ENCODE results near the gene OR1E1. TPM values are rescaled to one million over a fixed set of nuclear protein-coding genes. Genes with fewer than 3 reads are reported as not detected.
"Not testable (repeated sequence)": the region's sequence is repeated elsewhere in the genome, so short reads cannot be mapped to it uniquely, and the experiment has no call there.

Gene OR1E1, protein sequence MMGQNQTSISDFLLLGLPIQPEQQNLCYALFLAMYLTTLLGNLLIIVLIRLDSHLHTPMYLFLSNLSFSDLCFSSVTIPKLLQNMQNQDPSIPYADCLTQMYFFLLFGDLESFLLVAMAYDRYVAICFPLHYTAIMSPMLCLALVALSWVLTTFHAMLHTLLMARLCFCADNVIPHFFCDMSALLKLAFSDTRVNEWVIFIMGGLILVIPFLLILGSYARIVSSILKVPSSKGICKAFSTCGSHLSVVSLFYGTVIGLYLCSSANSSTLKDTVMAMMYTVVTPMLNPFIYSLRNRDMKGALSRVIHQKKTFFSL
- total RNA-seq (2014; rRNA removed; shearing (Covaris generic)), result not detected in 2 replicates

- DNase-seq (ENCODE audit: low spot score), result no peak
Measured at GRCh38 chr17:3398310-3398709, at the start of gene OR1E1. TSS of gene OR1E1 (minus strand) at chr17:3398410. CDS start at chr17:3398410, 0 bp downstream.

- peak; percentile 2 for DNase-seq (ENCODE audit: low spot score)
Measured at GRCh38 chr17:3447625-3448024, 49.4 kb upstream of the OR1E1 start.

DNA sequence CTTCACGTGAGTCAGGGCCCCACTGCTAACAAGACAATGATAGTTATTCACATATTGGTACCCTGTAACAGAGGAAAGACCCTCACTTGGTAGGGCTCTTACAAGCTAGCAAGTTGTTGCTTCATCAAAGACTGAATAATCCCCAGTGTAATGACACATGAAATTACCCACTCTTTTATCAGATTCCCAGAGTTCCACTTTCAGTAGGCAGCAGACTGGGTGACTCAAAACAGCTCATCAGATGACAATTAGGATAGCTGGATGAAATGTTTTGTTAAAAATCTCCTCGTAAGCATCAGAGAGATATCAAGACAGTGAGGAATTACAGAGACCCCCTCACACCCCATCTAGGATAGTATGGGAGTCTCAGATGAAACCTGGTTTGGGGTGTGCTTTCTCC lies 42.2 kb upstream of the OR1E1 start:
- no peak for DNase-seq (ENCODE audit: low spot score)

DNA sequence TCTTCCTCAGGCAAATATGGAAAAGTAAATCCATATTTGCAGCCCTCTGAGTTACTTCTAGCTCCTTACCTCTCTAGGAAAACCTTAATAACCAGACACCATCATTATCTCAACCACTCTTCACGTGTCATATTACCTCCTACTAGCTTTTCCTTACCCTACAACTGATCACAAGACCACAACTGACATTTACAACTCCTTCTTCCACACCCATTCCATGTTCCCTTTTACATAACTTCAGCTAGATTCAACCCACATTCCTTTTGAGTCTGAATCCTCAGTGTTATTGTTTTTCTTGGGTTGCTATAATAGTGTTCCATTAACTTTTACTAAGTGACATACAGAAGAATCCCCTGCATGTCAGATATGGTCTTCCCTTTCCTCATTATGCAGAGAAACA lies 40.2 kb upstream of the OR1E1 start:
- DNase-seq (ENCODE audit: low spot score), result no peak

- DNase-seq (ENCODE audit: low spot score), result no peak
Measured at GRCh38 chr17:3433741-3434140, 35.5 kb upstream of the OR1E1 start, which contains the start of gene OR1E2. TSS of gene OR1E2 (minus strand) at chr17:3433841. CDS start at chr17:3433841, 0 bp downstream.

DNA sequence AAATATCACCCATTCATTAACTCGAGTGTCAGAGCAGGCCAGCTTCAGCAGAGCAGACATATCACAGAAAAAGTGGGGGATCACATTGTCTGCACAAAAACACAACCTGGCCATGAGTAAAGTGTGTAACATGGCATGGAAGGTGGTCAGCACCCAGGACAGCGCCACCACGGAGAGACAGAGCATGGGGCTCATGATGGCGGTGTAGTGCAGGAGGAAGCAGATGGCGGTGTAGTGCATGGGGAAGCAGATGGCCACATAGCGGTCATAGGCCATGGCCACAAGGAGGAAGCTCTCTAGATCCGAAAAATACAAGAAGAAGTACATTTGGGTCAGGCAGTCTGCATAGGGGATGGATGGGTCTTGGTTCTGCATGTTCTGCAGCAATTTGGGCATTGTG lies 35.0 kb upstream of the OR1E1 start:
- DNase-seq (ENCODE audit: low spot score), result not testable (repeated sequence)

- no peak for DNase-seq (ENCODE audit: low spot score)
Measured at GRCh38 chr17:3418222-3418621, 20.0 kb upstream of the OR1E1 start.

DNA sequence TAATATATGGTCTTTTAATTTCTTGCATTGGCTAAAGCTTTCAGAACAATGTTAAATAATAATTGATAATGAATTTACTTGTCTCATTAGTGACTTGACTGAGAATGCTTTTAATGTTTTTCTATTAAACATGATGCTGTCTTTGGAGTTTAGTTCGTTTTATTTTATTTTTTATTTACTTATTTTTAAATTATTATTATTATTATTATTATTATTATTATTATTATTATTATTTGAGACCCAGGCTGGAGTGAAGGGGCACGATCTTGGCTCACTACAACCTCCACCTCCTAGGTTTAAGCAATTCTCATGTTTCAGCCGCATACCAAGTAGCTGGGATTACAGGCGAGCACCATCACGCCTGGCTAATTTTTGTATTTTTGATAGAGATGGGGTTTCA lies 17.4 kb upstream of the OR1E1 start:
- DNase-seq (ENCODE audit: low spot score), result no peak

GRCh38 chr17:3412216-3412615 lies 14.0 kb upstream of the OR1E1 start:
- DNase-seq (ENCODE audit: low spot score), result not testable (repeated sequence)

DNA sequence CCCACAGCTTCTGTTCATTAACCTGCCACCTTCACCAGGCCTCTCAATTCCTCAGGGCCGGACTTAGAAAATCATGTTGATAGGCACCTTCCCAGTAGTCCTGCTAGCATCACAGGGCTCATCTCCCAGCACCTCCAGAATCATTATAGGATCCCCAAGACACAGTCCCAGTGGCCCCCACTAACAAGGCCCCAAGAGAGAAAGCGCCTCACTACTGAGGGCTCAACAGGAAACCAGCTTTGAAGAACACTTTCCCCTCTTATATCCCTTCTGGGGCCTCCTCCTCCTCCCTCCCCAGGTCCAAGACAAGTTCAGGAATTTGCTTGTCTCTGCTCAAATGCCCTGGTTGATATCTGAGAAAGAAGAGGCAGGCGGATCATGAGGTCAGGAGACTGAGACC lies 12.9 kb upstream of the OR1E1 start, which contains the start of gene OR3A3:
TSS of gene OR3A3 (plus strand) at position 301 of the 400 bp plus-strand sequence.
- DNase-seq (ENCODE audit: low spot score), result no peak

- not testable (repeated sequence) for DNase-seq (ENCODE audit: low spot score)
Measured at GRCh38 chr17:3403856-3404255, 5.6 kb upstream of the OR1E1 start.

GRCh38 chr17:3401786-3402185 lies 3.6 kb upstream of the OR1E1 start:
- no peak for DNase-seq (ENCODE audit: low spot score)

GRCh38 chr17:3400055-3400454 lies 1.8 kb upstream of the OR1E1 start:
- DNase-seq (ENCODE audit: low spot score), result no peak

- not testable (repeated sequence) for DNase-seq (ENCODE audit: low spot score)
Measured at GRCh38 chr17:3397801-3398200, 409 bp downstream of the OR1E1 start.

- no peak for DNase-seq (ENCODE audit: low spot score)
Measured at GRCh38 chr17:3389791-3390190, 8.4 kb downstream of the OR1E1 start.

- DNase-seq (ENCODE audit: low spot score), result no peak
Measured at GRCh38 chr17:3385869-3386816, 12.1 kb downstream of the OR1E1 start, which contains the start of gene OR3A2. TSS of gene OR3A2 (minus strand) at chr17:3386308.

DNA sequence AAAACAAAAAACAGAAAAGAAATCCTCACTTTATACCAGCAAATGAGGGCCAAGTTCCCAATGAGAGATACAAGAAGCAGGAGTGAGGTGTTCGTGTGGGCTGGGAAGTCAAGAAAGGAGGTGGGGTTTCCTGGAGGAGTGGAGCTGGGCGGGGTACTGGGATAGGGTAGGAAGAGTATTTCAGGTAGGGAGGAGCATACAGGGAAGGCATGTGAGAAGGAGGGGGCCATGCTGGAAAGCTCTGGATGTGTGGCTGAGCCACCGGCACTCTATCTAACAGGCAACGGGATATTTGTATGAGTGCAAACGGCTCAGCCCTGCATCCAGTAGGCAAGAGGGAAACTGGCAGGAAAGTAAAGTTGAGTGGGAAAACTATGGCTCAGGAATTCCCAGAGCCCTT lies 16.3 kb downstream of the OR1E1 start:
- DNase-seq (ENCODE audit: low spot score), result no peak

DNA sequence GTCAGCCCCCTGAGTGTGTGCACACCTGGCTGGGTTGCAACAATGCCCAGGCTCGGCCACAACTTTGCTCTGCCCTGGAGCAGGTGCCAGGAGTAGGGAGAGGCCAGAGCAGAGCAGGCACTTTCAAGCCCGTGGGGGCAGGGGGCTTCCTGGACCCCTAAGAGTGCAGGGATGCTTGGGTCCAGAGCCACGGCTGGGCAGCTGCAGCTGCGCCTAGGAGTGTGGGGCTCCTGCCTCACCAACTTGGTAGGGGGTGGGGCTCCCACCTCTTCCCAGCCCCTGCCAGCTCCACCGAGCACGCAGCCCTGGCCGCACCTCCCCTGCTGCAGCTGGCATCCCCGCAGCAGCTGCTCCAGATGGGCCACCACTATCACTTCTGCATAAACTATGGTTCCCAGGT lies 19.9 kb downstream of the OR1E1 start:
- DNase-seq (ENCODE audit: low spot score), result no peak

DNA sequence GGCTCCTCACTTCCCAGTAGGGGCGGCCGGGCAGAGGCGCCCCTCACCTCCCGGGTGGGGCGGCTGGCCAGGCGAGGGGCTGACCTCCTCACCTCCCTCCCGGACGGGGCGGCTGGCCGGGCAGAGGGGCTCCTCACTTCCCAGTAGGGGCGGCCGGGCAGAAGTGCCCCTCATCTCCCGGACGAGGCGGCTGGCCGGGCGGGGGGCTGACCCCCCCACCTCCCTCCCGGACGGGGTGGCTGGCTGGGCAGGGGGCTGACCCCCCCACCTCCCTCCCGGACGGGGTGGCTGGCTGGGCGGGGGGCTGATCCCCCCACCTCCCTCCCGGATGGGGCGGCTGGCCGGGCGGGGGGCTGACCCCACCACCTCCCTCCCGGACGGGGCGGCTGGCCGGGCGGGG lies 27.0 kb downstream of the OR1E1 start:
- not testable (repeated sequence) for DNase-seq (ENCODE audit: low spot score)
